ENCODE data around the gene OXCT2.

Gene OXCT2

DNA sequence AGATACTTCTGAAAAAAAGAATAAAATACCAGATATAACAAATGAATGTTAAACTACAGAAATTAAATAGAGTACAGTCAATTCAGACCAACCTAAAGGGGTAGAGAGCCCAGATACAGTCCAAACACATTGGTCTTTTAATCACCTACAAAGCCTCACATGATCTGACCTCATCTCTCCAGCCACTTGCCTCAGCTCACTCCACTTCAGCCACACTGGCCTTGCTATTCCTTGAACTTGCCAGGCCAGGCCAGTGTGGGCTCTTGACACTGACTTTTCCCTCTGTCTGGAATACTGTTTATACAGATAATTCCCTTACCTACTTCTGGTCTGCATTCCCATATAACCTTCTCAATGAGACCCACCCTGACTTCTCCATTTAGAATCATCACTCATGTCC, 49.5 kb downstream of the OXCT2 start:
- Histone ChIP-seq H3K4me1 (ENCODE audit: insufficient read depth, low read length) (no peaks in the 10 kb centered on the region), H3K36me3 (ENCODE audit: insufficient read depth, low read length) (no peaks in the 10 kb centered on the region), H3K9me3 (ENCODE audit: control insufficient read depth, insufficient read depth, low read length) (no peaks in the 10 kb centered on the region), H3K9ac (ENCODE audit: low read depth, low read length) (no peak overlapping the region)

DNA sequence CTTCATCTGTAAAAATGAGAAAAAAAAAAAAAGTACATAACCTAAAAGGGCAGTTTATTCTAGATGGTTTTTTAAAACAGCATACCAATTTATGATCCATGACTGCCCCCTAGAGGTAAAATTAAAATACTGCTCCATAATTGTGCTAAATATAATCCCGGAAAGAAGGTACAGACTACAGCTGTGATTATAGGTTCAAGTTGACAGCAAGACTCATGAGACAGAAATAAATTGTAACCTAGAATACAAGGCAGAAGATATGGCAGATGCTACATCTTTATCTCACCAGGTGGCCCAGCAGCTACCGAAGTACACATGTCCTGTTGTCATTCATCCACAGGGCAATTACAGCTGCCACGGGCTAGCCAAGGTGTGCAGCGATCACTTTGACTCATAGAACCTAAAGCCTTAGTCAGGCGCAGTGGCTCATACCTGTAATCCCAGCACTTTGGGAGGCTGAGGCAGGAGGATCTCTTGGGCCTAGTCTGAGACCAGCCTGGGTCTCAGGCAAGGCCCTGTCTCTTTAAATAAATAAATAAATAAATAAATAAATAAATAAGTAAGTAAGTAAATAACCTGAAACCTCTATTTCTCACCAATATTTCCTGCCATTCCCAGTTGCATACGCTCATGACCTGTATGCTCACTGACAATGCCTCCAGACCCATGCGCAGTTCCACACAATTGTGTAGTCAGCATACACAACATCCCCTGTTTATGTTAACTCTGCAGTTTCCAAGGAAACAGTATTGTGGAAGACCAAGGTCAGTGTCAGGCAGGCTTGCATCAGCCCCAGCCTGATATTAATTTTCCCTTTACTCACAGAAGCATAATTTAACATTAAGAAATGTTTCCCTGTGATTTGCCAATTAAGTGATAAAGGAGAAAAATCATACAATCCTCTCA, 50.8 kb downstream of the OXCT2 start:
- H3K36me3 ChIP-seq (ENCODE audit: insufficient read depth, low read length) = no peaks in the 10 kb centered on the region
- H3K9me3 ChIP-seq (ENCODE audit: control insufficient read depth, insufficient read depth, low read length) = no peaks in the 10 kb centered on the region
- H3K9ac ChIP-seq (ENCODE audit: low read depth, low read length) = no peak overlapping the region
- no peaks in the 10 kb centered on the region for H3K4me1 ChIP-seq (ENCODE audit: insufficient read depth, low read length)
